ENCODE data around the gene SLC25A30. TPM values are rescaled to one million over a fixed set of nuclear protein-coding genes. Genes with fewer than 3 reads are reported as not detected.
"Not testable (repeated sequence)": the region's sequence is repeated elsewhere in the genome, so short reads cannot be mapped to it uniquely, and the experiment has no call there.

The SLC25A30 gene
- total RNA-seq, 4 donors from 2014 or later = 7.4 to 16.3 (median 13.1) TPM

GRCh38 chr13:45385907-45386553 is 32.1 kb downstream of the SLC25A30 start:
- Histone ChIP-seq H3K27me3 (no peaks in the 10 kb centered on the region), H3K9me3 (no peaks in the 10 kb centered on the region), H3K27ac (no peak overlapping the region), H3K4me3 (no peak overlapping the region), H3K4me1 (no peaks in the 10 kb centered on the region), H3K36me3 (peaks cover 0 to 52% of the 10 kb centered on the region in 2 donors)
- TF ChIP-seq POLR2A (IDR thresholded peaks at IDR 0.05) = no peak
- TF ChIP-seq EP300 (IDR thresholded peaks at IDR 0.05) = no peak
- TF ChIP-seq POLR2AphosphoS5 (IDR thresholded peaks at IDR 0.05) = no peak
- TF ChIP-seq CTCF (IDR thresholded peaks at IDR 0.05) = no peak
- no peak for ATAC-seq
- 96 to 100% methylated on average over 2 to 3 of the region's 5 CpGs for WGBS, 2 donors (ENCODE audit: low coverage in 1 of 2)

- no peaks in the 10 kb centered on the region for H3K27me3 ChIP-seq
- TF ChIP-seq POLR2A (IDR thresholded peaks at IDR 0.05) (no peak), CTCF (IDR thresholded peaks at IDR 0.05) (no peak), EP300 (IDR thresholded peaks at IDR 0.05) (no peak), POLR2AphosphoS5 (IDR thresholded peaks at IDR 0.05) (no peak)
- WGBS, 2 donors (ENCODE audit: low coverage in 1 of 2) = 93 to 100% methylated on average over 3 to 5 of the region's 5 CpGs
- no peak for ATAC-seq
- H3K4me1 ChIP-seq = no peaks in the 10 kb centered on the region
- H3K27ac ChIP-seq = no peak overlapping the region
- H3K9me3 ChIP-seq = no peaks in the 10 kb centered on the region
- peaks cover 0 to 46% of the 10 kb centered on the region in 2 donors for H3K36me3 ChIP-seq
- no peak overlapping the region for H3K4me3 ChIP-seq
Measured at GRCh38 chr13:45385320-45385719, 32.9 kb downstream of the SLC25A30 start.

GRCh38 chr13:45384474-45385174 is 33.5 kb downstream of the SLC25A30 start:
- no peak for TF ChIP-seq POLR2AphosphoS5 (IDR thresholded peaks at IDR 0.05)
- TF ChIP-seq CTCF (IDR thresholded peaks at IDR 0.05) = no peak
- no peak for TF ChIP-seq POLR2A (IDR thresholded peaks at IDR 0.05)
- no peak for TF ChIP-seq EP300 (IDR thresholded peaks at IDR 0.05)
- no peaks in the 10 kb centered on the region for H3K4me1 ChIP-seq
- no peak overlapping the region for H3K4me3 ChIP-seq
- no peak overlapping the region for H3K27ac ChIP-seq
- 70 to 84% methylated on average over 3 to 4 of the region's 4 CpGs for WGBS, 2 donors (ENCODE audit: low coverage in 1 of 2)
- no peaks in the 10 kb centered on the region for H3K9me3 ChIP-seq
- ATAC-seq = no peak
- H3K27me3 ChIP-seq = no peaks in the 10 kb centered on the region
- peaks cover 0 to 49% of the 10 kb centered on the region in 2 donors for H3K36me3 ChIP-seq

- not testable (repeated sequence) for H3K27ac ChIP-seq, H3K4me1 ChIP-seq, H3K27me3 ChIP-seq, ATAC-seq, H3K4me3 ChIP-seq, H3K9me3 ChIP-seq
- 53% methylated on average over 6 of the region's 8 CpGs; no CpG with 5 or more reads in 1 of the 2 donors for WGBS, 2 donors (ENCODE audit: low coverage in 1 of 2)
- peaks cover 0 to 55% of the 10 kb centered on the region in 2 donors for H3K36me3 ChIP-seq
Measured at GRCh38 chr13:45382739-45383138, 35.4 kb downstream of the SLC25A30 start.

GRCh38 chr13:45381196-45381595 is 37.0 kb downstream of the SLC25A30 start:
- WGBS, 2 donors (ENCODE audit: low coverage in 1 of 2) = no CpG with 5 or more reads among the region's 12 CpGs
- H3K36me3 ChIP-seq = peaks cover 0 to 44% of the 10 kb centered on the region in 2 donors
- H3K9me3 ChIP-seq = no peaks in the 10 kb centered on the region
- peak overlapping the region in 2 of 4 donors; percentile 24 to 37 for H3K27ac ChIP-seq
- H3K4me1 ChIP-seq = no peaks in the 10 kb centered on the region
- ATAC-seq = no peak
- H3K27me3 ChIP-seq = no peaks in the 10 kb centered on the region
- no peak overlapping the region for H3K4me3 ChIP-seq
- TF ChIP-seq POLR2AphosphoS5 (IDR thresholded peaks at IDR 0.05) (no peak), EP300 (IDR thresholded peaks at IDR 0.05) (no peak), POLR2A (IDR thresholded peaks at IDR 0.05) (no peak), CTCF (IDR thresholded peaks at IDR 0.05) (no peak)

GRCh38 chr13:45380708-45381107 is 37.5 kb downstream of the SLC25A30 start:
- not testable (repeated sequence) for ATAC-seq, H3K4me3 ChIP-seq, H3K9me3 ChIP-seq, H3K27ac ChIP-seq, H3K4me1 ChIP-seq, H3K27me3 ChIP-seq
- WGBS, 2 donors (ENCODE audit: low coverage in 1 of 2) = 80% methylated on average over 2 of the region's 8 CpGs; no CpG with 5 or more reads in 1 of the 2 donors
- peaks cover 0 to 39% of the 10 kb centered on the region in 2 donors for H3K36me3 ChIP-seq

GRCh38 chr13:45379516-45379915 is 38.7 kb downstream of the SLC25A30 start:
- Histone ChIP-seq H3K27ac (peak overlapping the region in 1 of 4 donors; percentile 25), H3K4me3 (peak overlapping the region in 1 of 2 donors; percentile 22), H3K36me3 (peaks cover 0 to 33% of the 10 kb centered on the region in 2 donors)
- not testable (repeated sequence) for ATAC-seq, H3K9me3 ChIP-seq, H3K27me3 ChIP-seq, H3K4me1 ChIP-seq
- 68 to 93% methylated on average over 4 to 7 of the region's 10 CpGs for WGBS, 2 donors (ENCODE audit: low coverage in 1 of 2)

- peak overlapping the region in 1 of 4 donors; percentile 25 for H3K27ac ChIP-seq
- not testable (repeated sequence) for H3K27me3 ChIP-seq, ATAC-seq, H3K9me3 ChIP-seq, H3K4me1 ChIP-seq
- peaks cover 0 to 25% of the 10 kb centered on the region in 2 donors for H3K36me3 ChIP-seq
- H3K4me3 ChIP-seq = peak overlapping the region in 1 of 2 donors; percentile 22
- WGBS, 2 donors (ENCODE audit: low coverage in 1 of 2) = 86 to 89% methylated on average over 5 to 7 of the region's 8 CpGs
Measured at GRCh38 chr13:45378786-45379185, 39.4 kb downstream of the SLC25A30 start.
